ENCODE data around the gene FXYD7.

DNA sequence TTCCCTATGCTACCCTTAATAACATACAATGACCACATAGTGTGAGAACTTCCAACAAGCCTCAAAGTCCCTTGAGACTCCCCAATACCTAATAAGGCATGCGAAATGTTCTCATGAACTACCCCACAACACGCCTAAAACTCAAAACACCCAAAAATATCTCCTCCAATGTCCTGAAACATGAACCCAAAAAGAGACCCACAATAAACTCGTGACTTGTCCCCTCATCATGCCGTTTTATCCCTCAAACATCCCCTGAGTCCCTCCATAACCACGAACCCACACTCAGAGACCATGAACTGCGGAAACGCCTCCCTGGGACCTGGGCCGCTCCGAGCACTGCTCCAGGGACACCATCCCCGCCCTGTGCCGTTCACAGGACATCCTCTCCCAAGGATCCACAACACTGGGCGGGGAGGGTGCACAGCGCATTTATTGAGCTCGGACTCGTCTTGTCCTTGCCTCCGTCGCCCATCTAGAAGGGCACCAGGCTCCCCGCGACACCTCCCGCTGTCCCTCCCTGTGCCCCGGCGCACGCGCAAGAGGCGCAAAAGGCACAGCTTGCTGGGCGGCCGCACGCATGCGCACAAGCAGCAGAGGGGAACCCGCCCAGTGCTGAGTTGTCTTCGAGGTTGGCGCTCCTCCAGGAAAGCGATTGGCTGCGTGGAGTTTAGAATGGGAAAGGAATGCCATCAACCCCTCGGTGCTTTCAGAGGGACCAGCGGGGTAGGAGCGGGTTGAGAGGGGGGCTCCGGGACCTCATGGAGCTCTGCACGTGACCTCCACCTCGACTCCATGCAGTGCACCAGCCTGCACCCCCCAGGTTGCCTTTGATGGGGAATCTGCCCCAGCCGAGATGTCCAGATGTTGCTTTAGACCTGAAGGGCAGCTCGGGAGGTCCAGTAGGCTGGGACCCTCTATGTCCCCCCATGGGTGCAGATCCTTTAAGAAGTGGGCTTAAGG, 18.7 kb upstream of the FXYD7 start:
- TF ChIP-seq, protein P1, sequence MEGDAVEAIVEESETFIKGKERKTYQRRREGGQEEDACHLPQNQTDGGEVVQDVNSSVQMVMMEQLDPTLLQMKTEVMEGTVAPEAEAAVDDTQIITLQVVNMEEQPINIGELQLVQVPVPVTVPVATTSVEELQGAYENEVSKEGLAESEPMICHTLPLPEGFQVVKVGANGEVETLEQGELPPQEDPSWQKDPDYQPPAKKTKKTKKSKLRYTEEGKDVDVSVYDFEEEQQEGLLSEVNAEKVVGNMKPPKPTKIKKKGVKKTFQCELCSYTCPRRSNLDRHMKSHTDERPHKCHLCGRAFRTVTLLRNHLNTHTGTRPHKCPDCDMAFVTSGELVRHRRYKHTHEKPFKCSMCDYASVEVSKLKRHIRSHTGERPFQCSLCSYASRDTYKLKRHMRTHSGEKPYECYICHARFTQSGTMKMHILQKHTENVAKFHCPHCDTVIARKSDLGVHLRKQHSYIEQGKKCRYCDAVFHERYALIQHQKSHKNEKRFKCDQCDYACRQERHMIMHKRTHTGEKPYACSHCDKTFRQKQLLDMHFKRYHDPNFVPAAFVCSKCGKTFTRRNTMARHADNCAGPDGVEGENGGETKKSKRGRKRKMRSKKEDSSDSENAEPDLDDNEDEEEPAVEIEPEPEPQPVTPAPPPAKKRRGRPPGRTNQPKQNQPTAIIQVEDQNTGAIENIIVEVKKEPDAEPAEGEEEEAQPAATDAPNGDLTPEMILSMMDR (IDR thresholded peaks at IDR 0.05) = no peak
- TF ChIP-seq POLR2AphosphoS5 (IDR thresholded peaks at IDR 0.05; ENCODE audit: insufficient read depth in 1 of 2, low read depth in 1 of 2) = peak; percentile 100
